ENCODE measurements around the gene KCTD16. TPM values are rescaled to one million over a fixed set of nuclear protein-coding genes. Genes with fewer than 3 reads are reported as not detected.

Gene KCTD16
- total and polyA plus RNA-seq, 2 donors (not counting 1 experiment from before 2014, with no cell fraction given), result not detected

GRCh38 chr5:144196612-144197011 is 25.9 kb downstream of the KCTD16 start:
- H3K27me3 Mint-ChIP-seq, result peaks cover 23% of the 10 kb centered on the region
- H3K27ac Mint-ChIP-seq, result no peak overlapping the region
- no peaks in the 10 kb centered on the region for H3K79me2 ChIP-seq (ENCODE audit: control insufficient read depth, insufficient read depth, low read length)
- H3K4me1 Mint-ChIP-seq, result peaks cover under 1% of the 10 kb centered on the region
- H3K4me3 ChIP-seq (ENCODE audit: control extremely low read depth in 1 of 5, extremely low read depth in 1 of 5, insufficient read depth in 1 of 5, low read depth in 2 of 5, low read length in 4 of 5), result no peak overlapping the region
- CTCF ChIA-PET, result interaction anchor here (1.2 to 1.9 kb wide), 3 partner anchors 9 to 372 kb away, joined by 4 to 7 read pairs (median 4); partner anchors contain the start of genes KCTD16 and YIPF5
- no peak overlapping the region for H3K9ac ChIP-seq (ENCODE audit: low read length)
- no peaks in the 10 kb centered on the region for H3K9me3 ChIP-seq (ENCODE audit: control extremely low read depth in 1 of 3, control insufficient read depth in 2 of 3, insufficient read depth in 1 of 3, low read length in 2 of 3)
- no peak overlapping the region for H3K4me3 Mint-ChIP-seq
- WGBS (ENCODE audit: insufficient coverage), result no CpG with 5 or more reads among the region's 1 CpG
- intact Hi-C loops (cut with micrococcal nuclease), result loop anchor here (10.0 kb wide), 1 partner anchor 1482 kb away; no protein-coding TSS in a partner anchor
- H4K20me1 ChIP-seq (ENCODE audit: control insufficient read depth, insufficient read depth, low read length, poor library complexity, severe bottlenecking), result no peaks in the 10 kb centered on the region
- peaks cover 0 to 12% (median 1%) of the 10 kb centered on the region in 4 experiments for H3K27me3 ChIP-seq (replicated peaks in 1 of 4; ENCODE audit: control extremely low read depth in 1 of 4, control insufficient read depth in 3 of 4, insufficient read depth in 4 of 4, low read length in 3 of 4)
- POLR2A ChIA-PET, result no interaction called here
- DNase-seq (no peak), ATAC-seq (ENCODE audit: low read depth) (no peak)
- H3K4me2 ChIP-seq (replicated peaks; ENCODE audit: low read depth, low read length, poor library complexity, severe bottlenecking), result no peak overlapping the region
- TF ChIP-seq, protein P1, sequence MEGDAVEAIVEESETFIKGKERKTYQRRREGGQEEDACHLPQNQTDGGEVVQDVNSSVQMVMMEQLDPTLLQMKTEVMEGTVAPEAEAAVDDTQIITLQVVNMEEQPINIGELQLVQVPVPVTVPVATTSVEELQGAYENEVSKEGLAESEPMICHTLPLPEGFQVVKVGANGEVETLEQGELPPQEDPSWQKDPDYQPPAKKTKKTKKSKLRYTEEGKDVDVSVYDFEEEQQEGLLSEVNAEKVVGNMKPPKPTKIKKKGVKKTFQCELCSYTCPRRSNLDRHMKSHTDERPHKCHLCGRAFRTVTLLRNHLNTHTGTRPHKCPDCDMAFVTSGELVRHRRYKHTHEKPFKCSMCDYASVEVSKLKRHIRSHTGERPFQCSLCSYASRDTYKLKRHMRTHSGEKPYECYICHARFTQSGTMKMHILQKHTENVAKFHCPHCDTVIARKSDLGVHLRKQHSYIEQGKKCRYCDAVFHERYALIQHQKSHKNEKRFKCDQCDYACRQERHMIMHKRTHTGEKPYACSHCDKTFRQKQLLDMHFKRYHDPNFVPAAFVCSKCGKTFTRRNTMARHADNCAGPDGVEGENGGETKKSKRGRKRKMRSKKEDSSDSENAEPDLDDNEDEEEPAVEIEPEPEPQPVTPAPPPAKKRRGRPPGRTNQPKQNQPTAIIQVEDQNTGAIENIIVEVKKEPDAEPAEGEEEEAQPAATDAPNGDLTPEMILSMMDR (IDR thresholded peaks at IDR 0.05), result no peak
- TF ChIP-seq EZH2 (IDR thresholded peaks at IDR 0.05; ENCODE audit: borderline replicate concordance, insufficient read depth, low read depth, low read length, poor library complexity, severe bottlenecking), result no peak
- H3K9me3 Mint-ChIP-seq (ENCODE audit: insufficient read depth), result no peaks in the 10 kb centered on the region
- no peaks in the 10 kb centered on the region for H3K36me3 ChIP-seq (replicated peaks in 1 of 2; ENCODE audit: control extremely low read depth in 1 of 2, control insufficient read depth in 1 of 2, extremely low read depth in 1 of 2, insufficient read depth in 2 of 2, low read length in 1 of 2)
- no peak overlapping the region for H2AFZ ChIP-seq (ENCODE audit: insufficient read depth, low read depth, low read length, poor library complexity, severe bottlenecking)
- no peak overlapping the region for H3K27ac ChIP-seq (ENCODE audit: low read length in 2 of 2)
- peaks cover 3 to 4% of the 10 kb centered on the region in 2 donors for H3K4me1 ChIP-seq (ENCODE audit: control insufficient read depth in 2 of 2, insufficient read depth in 2 of 2, low read length in 2 of 2)

GRCh38 chr5:144198386-144198785 is 27.7 kb downstream of the KCTD16 start:
- Mint-ChIP-seq H3K27ac (no peak overlapping the region), H3K4me3 (no peak overlapping the region), H3K9me3 (ENCODE audit: insufficient read depth) (no peaks in the 10 kb centered on the region), H3K27me3 (peaks cover 33% of the 10 kb centered on the region), H3K4me1 (no peaks in the 10 kb centered on the region)
- Histone ChIP-seq H3K27ac (ENCODE audit: low read length in 2 of 2) (no peak overlapping the region), H3K9me3 (ENCODE audit: control extremely low read depth in 1 of 3, control insufficient read depth in 2 of 3, insufficient read depth in 1 of 3, low read length in 2 of 3) (no peaks in the 10 kb centered on the region), H3K4me1 (ENCODE audit: control insufficient read depth in 2 of 2, insufficient read depth in 2 of 2, low read length in 2 of 2) (no peaks in the 10 kb centered on the region), H3K4me3 (ENCODE audit: control extremely low read depth in 1 of 5, extremely low read depth in 1 of 5, insufficient read depth in 1 of 5, low read depth in 2 of 5, low read length in 4 of 5) (no peak overlapping the region), H3K27me3 (replicated peaks in 1 of 4; ENCODE audit: control extremely low read depth in 1 of 4, control insufficient read depth in 3 of 4, insufficient read depth in 4 of 4, low read length in 3 of 4) (peaks cover 0 to 12% (median 2%) of the 10 kb centered on the region in 4 experiments), H3K36me3 (replicated peaks in 1 of 2; ENCODE audit: control extremely low read depth in 1 of 2, control insufficient read depth in 1 of 2, extremely low read depth in 1 of 2, insufficient read depth in 2 of 2, low read length in 1 of 2) (no peaks in the 10 kb centered on the region), H3K79me2 (ENCODE audit: control insufficient read depth, insufficient read depth, low read length) (no peaks in the 10 kb centered on the region), H4K20me1 (ENCODE audit: control insufficient read depth, insufficient read depth, low read length, poor library complexity, severe bottlenecking) (no peaks in the 10 kb centered on the region), H3K4me2 (replicated peaks; ENCODE audit: low read depth, low read length, poor library complexity, severe bottlenecking) (no peak overlapping the region), H2AFZ (ENCODE audit: insufficient read depth, low read depth, low read length, poor library complexity, severe bottlenecking) (no peak overlapping the region), H3K9ac (ENCODE audit: low read length) (no peak overlapping the region)
- POLR2A ChIA-PET, result no interaction called here
- no peak for ATAC-seq (ENCODE audit: low read depth)
- CTCF ChIA-PET, result interaction anchor here (1.4 to 1.5 kb wide), 2 partner anchors 9 to 10 kb away, joined by 3 read pairs; no protein-coding TSS in a partner anchor
- no peak for TF ChIP-seq EZH2 (IDR thresholded peaks at IDR 0.05; ENCODE audit: borderline replicate concordance, insufficient read depth, low read depth, low read length, poor library complexity, severe bottlenecking)
- TF ChIP-seq, protein P1 (IDR thresholded peaks at IDR 0.05), result no peak
- intact Hi-C loops (cut with micrococcal nuclease), result loop anchor here (10.0 kb wide), 1 partner anchor 1484 kb away; no protein-coding TSS in a partner anchor
- WGBS (ENCODE audit: insufficient coverage), result no CpG with 5 or more reads among the region's 3 CpGs
- DNase-seq, result no peak
